ELR (cell line): ENCODE data around the gene ANTXRL.
"Not testable (repeated sequence)": the region's sequence is repeated elsewhere in the genome, so short reads cannot be mapped to it uniquely, and the experiment has no call there.

ENCODE experiments used
- DNase-seq: peaks from one replicate; pipeline ENCODE4 v3.0.0-alpha.2; 2015; ENCODE audit warnings: low read depth

ANTXRL gene

GRCh38 chr10:46273506-46274477 lies 13.0 kb upstream of the ANTXRL start:
- DNase-seq, result peak; percentile 19

GRCh38 chr10:46277840-46278239 lies 9.0 kb upstream of the ANTXRL start:
- no peak for DNase-seq

DNA sequence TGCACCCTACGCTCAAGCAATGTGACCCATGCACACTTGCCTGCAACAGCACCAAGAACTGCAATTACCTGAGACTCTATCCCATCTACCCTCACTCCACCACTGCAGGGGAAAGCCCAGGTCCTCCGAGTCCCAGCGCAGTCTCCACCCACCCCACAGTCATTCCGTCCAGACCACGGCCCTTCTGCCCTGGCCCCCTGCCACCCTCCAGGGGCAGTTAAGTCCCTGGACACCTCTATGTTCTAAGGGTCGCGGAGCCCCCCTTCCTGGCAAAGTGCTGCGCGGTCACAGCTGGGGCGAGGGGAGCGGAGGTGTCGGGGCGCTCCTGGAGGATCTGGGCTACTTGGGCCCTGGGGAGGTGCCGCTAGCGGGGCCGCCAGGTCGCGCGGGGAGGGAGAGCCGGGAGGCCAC lies 4.4 kb upstream of the ANTXRL start:
- DNase-seq, result not testable (repeated sequence)

GRCh38 chr10:46282842-46283574 lies 3.8 kb upstream of the ANTXRL start:
- DNase-seq, result peak; percentile 72

GRCh38 chr10:46283580-46284285 lies 3.1 kb upstream of the ANTXRL start:
- DNase-seq, result no peak

- peak; percentile 81 for DNase-seq
Measured at GRCh38 chr10:46284286-46285229, 2.2 kb upstream of the ANTXRL start.

DNA sequence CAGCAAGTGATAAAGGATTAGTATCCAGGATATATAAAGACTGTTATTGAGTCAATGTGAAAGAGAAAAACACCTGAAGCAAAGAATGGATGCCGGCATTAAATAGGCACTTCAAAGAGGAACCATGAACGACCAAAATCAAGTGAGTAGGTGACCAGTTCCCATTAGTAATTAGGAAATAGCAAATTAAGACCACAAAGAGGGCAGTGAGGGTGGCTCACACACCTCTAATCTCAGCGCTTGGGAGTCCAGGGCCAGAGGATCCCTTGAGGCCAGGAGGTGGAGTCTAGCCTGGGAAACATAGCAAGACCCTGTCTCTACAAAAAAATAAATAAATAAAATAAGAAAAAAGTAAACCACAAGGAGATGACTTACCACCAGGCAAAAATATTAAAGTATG lies 1.5 kb upstream of the ANTXRL start:
- no peak for DNase-seq

- no peak for DNase-seq
Measured at GRCh38 chr10:46285966-46286620, 704 bp upstream of the ANTXRL start.

DNA sequence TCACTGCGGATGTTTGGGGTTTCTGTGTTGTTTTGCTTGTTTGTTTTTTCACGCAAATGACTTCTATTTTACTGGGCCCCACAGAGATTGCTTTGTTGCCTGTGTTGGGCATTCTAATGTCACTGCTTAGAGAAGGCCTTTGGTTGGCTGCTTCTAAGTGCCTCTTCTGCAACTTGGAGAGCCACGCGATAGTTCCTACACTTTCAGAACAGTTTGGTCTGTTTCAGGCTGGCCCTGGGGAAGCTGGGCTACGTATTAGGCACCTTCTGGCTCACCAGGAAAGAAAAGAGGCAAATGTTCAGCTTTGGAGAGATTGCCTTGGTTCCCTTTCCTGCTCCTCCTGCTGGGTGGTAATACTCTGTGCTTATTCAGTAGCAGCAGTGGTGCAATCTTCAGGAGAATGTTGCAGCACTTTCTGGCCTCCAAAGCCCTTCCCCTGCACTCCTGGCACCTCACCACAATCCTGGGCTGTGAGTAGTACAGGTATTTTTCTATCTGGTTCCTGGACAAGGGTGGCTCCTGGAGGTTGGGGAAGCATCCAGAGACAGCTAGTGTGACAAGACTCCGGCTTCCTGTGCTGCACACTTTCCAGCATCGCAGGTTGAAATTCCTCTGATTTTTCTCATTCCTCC lies 1.2 kb downstream of the ANTXRL start:
- no peak for DNase-seq

DNA sequence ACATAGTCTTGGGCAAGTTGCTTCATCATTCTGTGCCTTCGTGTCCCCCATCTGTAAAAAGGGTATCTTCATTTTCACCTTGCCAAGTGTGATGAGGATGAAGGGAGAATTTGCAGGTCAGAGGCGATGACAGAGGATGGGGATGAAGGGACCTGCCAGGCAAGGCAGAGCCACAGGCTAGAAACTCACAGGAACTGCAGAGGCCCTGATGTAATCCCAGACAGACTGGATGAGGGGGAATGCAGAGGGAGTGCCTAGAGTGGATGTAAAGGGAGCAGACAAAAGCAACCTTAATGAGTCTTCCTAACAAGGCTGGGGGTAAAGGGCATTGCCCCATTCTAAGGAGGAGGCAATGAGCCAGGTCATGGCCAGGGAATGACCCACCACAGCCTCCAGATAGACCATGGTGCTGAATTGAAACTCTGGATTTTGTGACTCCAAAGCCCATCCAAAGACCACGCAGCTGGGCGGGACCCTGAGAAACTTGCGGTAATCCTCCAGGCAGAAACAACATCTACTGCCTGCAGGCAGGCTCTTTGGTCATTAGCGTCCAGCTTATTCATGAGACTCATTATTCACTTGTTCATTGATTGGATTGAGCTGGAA lies 1.9 kb downstream of the ANTXRL start:
- DNase-seq, result no peak

DNA sequence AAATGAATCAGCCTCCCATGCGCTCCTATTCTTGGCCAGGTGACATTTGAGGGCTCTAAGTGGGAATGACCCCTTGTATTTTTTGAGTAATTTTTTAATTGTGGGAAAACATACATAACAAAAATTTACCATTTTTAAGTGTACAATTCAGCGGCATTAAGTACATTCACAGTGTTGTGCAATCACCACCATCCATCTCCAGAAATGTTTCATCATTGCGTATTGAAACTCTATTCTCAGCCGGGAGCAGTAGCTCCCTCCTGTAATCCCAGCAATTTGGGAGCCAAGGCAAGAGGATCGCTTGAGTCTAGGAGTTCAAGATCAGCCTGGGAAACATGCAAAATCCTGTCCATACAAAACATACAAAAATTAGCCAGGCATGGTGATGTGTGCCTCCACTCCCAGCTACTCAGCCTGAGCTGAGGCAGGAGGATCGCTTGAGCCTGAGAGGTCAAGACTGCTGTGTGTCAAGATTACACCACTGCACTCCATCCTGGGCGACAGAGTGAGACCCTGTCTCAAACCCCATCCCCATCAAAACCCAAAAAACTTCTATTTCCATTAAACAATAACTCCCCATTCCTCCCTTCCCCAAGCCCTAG lies 2.5 kb downstream of the ANTXRL start:
- DNase-seq, result no peak

DNA sequence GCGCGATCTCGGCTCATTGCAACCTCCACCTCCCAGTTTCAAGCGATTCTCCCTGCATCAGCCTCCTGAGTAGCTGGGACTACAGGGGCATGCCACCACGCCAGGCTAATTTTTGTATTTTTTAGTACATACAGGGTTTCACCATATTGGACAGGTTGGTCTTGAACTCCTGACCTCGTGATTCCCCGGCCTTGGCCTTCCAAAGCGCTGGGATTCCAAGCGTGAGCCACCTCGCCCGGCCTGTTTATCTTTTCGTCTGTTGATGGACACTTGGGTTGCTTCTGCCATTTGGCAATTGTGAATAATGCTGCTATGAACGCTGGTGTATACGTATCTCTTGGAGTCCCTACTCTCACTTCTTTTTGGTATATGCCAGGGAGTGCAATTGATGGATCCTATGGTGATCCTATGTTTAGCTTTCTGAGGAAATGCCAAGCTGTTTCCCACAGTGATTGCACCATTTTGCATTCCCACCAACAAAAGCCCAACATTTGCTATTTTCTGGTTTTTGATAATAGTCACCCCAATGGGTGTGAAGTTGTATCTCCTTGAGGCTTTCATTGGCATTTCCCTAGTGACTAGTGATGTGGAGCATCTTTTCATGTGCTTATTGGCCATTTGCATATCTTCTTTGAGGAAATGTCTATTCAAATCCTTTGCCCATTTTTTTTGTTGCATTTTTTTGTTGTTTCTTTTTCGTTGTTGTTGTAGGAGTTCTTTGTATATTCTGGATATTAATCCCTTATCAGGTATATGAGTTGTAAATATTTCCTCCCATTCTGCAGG lies 3.5 kb downstream of the ANTXRL start:
- no peak for DNase-seq

GRCh38 chr10:46291817-46292572 lies 5.2 kb downstream of the ANTXRL start:
- DNase-seq, result no peak

- DNase-seq, result no peak
Measured at GRCh38 chr10:46292573-46293023, 5.8 kb downstream of the ANTXRL start.

DNA sequence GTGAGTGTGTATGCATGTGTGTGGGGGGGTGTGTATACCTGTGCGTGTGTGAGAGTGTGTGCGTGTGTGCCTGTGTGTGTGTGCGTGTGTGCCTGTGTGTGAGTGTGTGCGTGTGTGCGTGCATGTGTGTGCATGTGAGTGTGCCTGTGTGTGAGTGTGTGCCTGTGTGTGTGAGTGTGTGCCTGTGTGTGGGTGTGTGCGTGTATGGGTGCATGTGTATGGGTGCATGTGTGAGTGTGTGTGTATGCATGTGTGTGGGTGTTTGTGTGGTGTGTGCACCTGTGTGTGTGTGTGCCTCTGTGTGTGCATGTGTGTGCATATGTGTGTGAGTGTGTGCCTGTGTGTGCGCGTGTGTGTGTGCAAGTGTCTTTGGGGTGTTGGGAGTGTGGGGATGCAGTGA lies 6.4 kb downstream of the ANTXRL start:
- DNase-seq, result no peak

DNA sequence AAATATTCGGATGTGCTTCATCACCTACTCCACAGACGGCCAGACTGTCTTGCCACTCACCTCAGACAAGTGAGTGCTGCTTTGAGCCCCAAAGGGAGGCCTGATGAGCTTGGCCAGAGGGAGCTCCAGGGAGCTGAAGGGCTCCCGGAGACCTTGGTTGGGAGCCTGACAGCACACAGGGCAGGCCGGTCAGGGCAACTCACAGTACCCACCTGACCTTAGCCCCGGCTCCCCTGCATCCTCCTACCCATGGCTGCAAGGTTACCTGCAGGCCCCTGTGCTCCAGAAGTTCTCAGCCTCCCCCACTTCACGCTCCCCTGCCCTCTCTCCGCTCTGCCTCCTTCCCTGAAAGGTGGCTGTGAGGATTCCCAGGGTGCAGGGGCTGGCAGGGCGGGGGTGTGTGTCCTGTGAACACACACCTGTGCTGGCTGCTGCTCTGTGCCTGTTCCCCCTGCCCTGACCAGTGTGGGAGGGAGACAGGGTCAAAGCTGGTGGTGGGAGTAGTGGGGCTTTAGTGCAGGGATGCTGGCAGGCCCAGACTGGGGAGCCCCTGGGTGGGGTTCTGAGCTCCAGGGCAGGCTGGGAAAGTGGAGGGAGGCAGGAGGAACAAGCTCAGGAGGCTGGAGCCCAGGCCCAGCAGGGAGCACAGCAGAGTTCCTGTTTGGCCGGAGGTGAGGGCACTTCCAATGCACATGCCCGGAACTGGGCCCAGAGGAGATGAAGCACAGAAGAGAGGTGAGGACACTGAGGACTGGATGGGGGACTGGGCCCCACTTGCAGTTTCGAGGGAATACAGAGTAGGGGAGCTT lies 7.2 kb downstream of the ANTXRL start:
- peak; percentile 32 for DNase-seq

GRCh38 chr10:46294641-46295220 lies 7.9 kb downstream of the ANTXRL start:
- no peak for DNase-seq
